DMS 273 (cell line): ENCODE data around the gene DNAJB6.
A peak's percentile ranks its signal among the peaks of the same experiment; 100 is the strongest.

Source experiments
- DNase-seq: peaks from one replicate; lab custom pipeline; 2025; ENCODE audit not compliant: unreplicated experiment; lab: John Stamatoyannopoulos, UW

Gene DNAJB6

DNA sequence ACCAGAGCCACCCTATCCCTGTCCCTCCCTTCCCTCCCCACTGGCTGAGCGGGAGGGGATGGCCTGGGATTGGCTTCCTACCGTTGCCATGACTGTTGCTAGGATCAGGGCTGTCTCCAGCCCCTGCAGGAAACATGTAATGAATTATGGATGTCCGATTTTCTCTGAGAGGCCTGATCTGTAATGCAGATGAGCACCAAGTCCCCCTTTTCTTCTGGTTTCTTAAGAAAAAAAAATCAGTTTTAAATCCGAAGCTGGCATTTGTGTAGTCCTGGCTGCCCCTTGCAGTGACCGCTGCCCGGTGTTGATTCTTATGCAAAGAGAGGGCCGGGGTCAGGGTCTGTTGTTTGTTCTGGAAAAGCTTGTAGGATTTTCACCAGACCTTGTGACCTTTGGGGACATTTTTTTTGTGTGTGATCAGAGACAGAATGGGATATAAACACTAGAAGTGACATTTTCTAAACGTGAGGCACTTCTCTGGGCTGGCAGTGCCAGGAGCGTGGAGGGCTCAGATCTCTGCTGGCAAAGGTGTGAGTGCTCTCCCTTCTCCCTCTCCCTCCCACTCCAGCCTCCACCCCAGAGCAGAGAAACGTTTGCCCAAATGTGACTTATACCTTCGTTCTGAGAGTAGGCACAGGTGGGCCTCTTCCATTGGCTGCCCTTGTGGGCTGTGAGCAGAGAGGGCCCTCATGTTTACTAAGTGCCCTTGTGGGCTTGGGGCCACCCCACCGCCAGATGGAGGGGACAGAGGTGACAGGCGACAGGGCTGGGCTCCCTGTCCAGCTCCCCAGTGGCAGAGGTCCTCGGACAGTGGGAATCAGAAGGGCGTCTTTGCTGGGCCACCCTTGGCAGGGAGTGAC lies 127.5 kb downstream of the DNAJB6 start:
- DNase-seq, result peak; percentile 71

GRCh38 chr7:157464971-157465886 lies 128.4 kb downstream of the DNAJB6 start:
- DNase-seq, result no peak

DNA sequence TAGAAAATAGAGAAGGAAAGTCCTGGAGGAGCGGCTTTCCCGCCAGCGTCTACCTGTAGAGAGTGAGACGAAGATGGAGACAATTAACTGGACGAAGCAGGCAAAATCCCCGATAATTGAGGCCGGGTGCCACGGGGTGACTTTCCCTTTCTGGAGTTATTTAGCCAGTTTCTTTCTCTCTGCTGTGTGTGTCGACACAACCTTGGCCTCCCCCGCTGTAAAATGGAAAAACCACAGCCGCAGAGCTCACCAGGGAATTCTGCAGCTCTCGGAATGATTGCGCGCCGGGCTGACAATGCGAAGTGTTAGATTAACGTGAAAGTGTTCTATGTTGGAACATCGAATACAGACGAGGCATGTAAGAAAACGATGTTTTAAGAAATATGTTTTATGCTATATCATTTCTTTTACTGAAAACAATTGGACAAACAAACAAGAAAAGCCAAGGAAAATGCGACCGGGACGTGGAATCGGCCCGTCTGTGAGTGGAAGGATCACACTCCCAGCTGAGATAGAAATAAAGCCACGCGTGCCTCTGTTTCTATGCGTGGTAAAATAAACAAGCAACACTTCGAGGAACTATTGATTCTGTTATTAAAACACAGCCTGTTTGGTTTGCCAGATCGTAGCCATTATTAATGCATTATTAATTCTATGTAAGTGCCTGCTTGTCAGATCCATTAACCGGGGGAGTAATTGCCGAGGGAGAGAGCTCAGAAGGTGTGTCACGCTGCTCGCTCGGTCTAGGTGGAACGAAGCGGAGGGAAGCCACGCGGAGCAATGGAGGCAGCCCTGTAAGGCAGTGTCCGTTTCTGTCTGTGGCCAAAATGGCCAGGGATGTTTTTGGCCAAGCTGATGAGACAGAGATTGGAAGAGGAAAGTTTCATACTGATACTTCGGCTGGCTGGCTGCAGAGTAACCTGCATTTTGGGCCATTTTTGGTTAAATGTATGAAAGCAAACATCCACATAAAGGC lies 129.4 kb downstream of the DNAJB6 start:
- DNase-seq, result no peak

DNA sequence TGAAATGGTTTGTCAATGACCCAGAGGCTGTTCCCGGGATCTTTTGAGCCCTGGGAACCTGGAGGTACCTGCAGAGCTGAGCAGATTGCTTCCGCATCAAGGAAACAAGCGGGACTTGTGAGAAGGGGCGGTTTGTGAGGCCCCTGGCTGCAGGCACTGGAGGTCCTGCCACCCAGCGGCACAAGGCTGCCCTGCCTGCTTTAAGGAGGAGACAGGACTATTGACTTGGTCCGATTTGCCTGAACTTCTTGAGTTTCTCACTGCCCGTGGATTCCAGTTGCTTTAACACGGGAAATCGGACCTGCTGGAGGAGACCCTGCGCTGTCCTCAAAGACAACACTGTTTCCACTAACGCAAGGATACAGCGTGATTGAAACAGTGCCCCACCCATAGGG lies 130.1 kb downstream of the DNAJB6 start:
- no peak for DNase-seq
